GM23248 (cell line): ENCODE results near the gene RPS29.

Source experiments
- EZH2 ChIP-seq: fragments of 200-600 bp; sonication (generic); IDR thresholded peaks from 2 replicates; pipeline ENCODE4 v1.6.1; 2018; ENCODE audit warnings: antibody characterized with exemption, mild to moderate bottlenecking; ENCODE audit not compliant: insufficient read depth, poor library complexity, severe bottlenecking
- EZH2phosphoT487 ChIP-seq: fragments of 200-600 bp; sonication (generic); IDR thresholded peaks from 2 replicates; pipeline ENCODE4 v1.6.1; 2018; ENCODE audit warnings: antibody characterized with exemption, moderate library complexity, mild to moderate bottlenecking, low read depth; ENCODE audit not compliant: insufficient read depth

DNA sequence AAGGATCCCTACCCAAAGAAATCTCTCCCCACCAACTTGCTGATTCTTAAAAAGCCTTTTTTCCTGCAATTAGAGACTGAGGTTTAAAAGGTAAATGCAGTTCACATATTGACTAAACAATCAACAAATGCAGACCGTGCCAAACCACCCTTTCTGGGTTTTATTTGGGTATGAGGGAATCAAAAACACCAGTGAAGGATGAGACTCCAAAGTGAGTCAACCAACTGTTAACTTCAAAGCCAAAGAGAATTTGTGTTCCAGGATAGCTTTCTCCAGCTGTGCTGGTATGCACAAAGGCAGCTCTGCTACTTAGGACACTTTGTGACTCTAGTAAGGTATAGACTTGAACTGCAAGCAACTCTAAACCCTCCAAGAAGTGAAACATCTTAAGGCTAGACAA is 39.4 kb downstream of the RPS29 start:
- TF ChIP-seq EZH2 (no peak), EZH2phosphoT487 (no peak)
